Measurements from ENCODE around the gene FAM47E. TPM values are rescaled to one million over a fixed set of nuclear protein-coding genes. Genes with fewer than 3 reads are reported as not detected.

FAM47E gene
- total RNA-seq, 1 donor from 2014 or later, result 9.6 TPM

Other genes with a start within 250 kb of the FAM47E start
- gene CXCL9, start 244.2 kb upstream of the FAM47E start, total RNA-seq, result 1.2 TPM
- gene CXCL10, start 228.2 kb upstream of the FAM47E start, total RNA-seq, result 0.34 TPM
- gene CXCL11, start 215.7 kb upstream of the FAM47E start, total RNA-seq, result 0.31 TPM
- not detected for gene ART3, start 177.0 kb upstream of the FAM47E start, total RNA-seq
- 47.2 TPM for gene NUP54, start 103.3 kb upstream of the FAM47E start, total RNA-seq
- gene SCARB2, start 37.9 kb upstream of the FAM47E start, total RNA-seq, result 228 TPM
- gene STBD1, start 55.0 kb downstream of the FAM47E start, total RNA-seq, result 6.9 TPM
- 1.7 TPM for gene CCDC158, start 169.4 kb downstream of the FAM47E start, total RNA-seq
- gene SHROOM3, start 183.5 kb downstream of the FAM47E start, total RNA-seq, result 35.5 TPM

All from ureter (tissue), 1 donor.